ENCODE data around the gene P3H4. TPM values are rescaled to one million over a fixed set of nuclear protein-coding genes. Genes with fewer than 3 reads are reported as not detected.

Gene P3H4
- total RNA-seq, 4 donors from 2014 or later: 8.3 to 20.9 (median 19.1) TPM

Other genes starting within 250 kb of the P3H4 start
- gene KRT9, start 239.9 kb downstream of the P3H4 start, total RNA-seq: not detected
- 100 to 1,000 TPM in 1 of 4 donors, 10 to 100 TPM in 1, 1 to 10 TPM in 1, not detected in 1; 1.4 to 105 (median 41.1) TPM for gene KRT14, start 225.1 kb downstream of the P3H4 start, total RNA-seq
- 10 to 100 TPM in 2 of 4 donors, 1 to 10 TPM in 2; 1.1 to 78.8 (median 13.5) TPM for gene KRT16, start 199.2 kb downstream of the P3H4 start, total RNA-seq
- 10 to 100 TPM in 2 of 4 donors, 1 to 10 TPM in 1, not detected in 1; 7.0 to 18.5 (median 17.4) TPM for gene KRT17, start 187.4 kb downstream of the P3H4 start, total RNA-seq
- 100 to 1,000 TPM; 224 to 331 (median 270) TPM for gene EIF1, start 123.1 kb downstream of the P3H4 start, total RNA-seq
- not detected for gene GAST, start 99.6 kb downstream of the P3H4 start, total RNA-seq
- under 1 TPM in 1 of 4 donors, not detected in 3; 0.54 TPM for gene HAP1, start 77.3 kb downstream of the P3H4 start, total RNA-seq
- gene JUP, start 25.2 kb downstream of the P3H4 start, total RNA-seq: 10 to 100 TPM; 30.8 to 60.9 (median 41.7) TPM
- gene FKBP10, start 1.1 kb upstream of the P3H4 start, total RNA-seq: 10 to 100 TPM; 33.7 to 43.2 (median 38.2) TPM
- 10 to 100 TPM; 64.8 to 83.7 (median 71.5) TPM for gene NT5C3B, start 24.3 kb upstream of the P3H4 start, total RNA-seq
- 1 to 10 TPM in 2 of 4 donors, under 1 TPM in 2; 0.62 to 2.7 (median 1.4) TPM for gene KLHL10, start 25.9 kb upstream of the P3H4 start, total RNA-seq
- 10 to 100 TPM; 17.5 to 32.7 (median 22.7) TPM for gene KLHL11, start 53.5 kb upstream of the P3H4 start, total RNA-seq
- gene ACLY, start 107.0 kb upstream of the P3H4 start, total RNA-seq: 10 to 100 TPM; 40.8 to 84.0 (median 61.6) TPM
- gene ODAD4, start 118.7 kb upstream of the P3H4 start, total RNA-seq: 1 to 10 TPM in 1 of 4 donors, under 1 TPM in 3; 0.19 to 2.2 (median 0.60) TPM
- gene CNP, start 154.8 kb upstream of the P3H4 start, total RNA-seq: 10 to 100 TPM; 56.7 to 97.9 (median 64.7) TPM
- 10 to 100 TPM; 41.9 to 59.6 (median 54.4) TPM for gene DNAJC7, start 205.5 kb upstream of the P3H4 start, total RNA-seq
- 10 to 100 TPM; 40.1 to 72.3 (median 52.8) TPM for gene NKIRAS2, start 208.1 kb upstream of the P3H4 start, total RNA-seq
- 1 to 10 TPM in 1 of 4 donors, under 1 TPM in 3; 0.27 to 1.4 (median 0.58) TPM for gene C17orf113, start 238.7 kb upstream of the P3H4 start, total RNA-seq